HCT116 (cell line): ENCODE results near the gene SOWAHC.

Experiments
- SIN3A ChIP-seq: IDR thresholded peaks from 2 replicates; pipeline ENCODE4 v1.6.1; 2012; ENCODE audit warnings: low read depth
- TF ChIP-seq, protein P1 (sequence below), 3 experiments: fragments of 200-600 bp in 1 of 3; sonication (generic) in 1 of 3; IDR thresholded peaks in 2 of 3; conservative IDR thresholded peaks in 1 of 3; 2 replicates each; pipeline ENCODE4 v1.5.1; 2012 to 2017; ENCODE audit warnings: low read depth in 2 of 3, low read length in 2 of 3, antibody characterized with exemption in 1 of 3, borderline replicate concordance in 1 of 3, control low read depth in 1 of 3, mild to moderate bottlenecking in 1 of 3, mixed read lengths in 1 of 3, mixed run types in 1 of 3, moderate library complexity in 1 of 3; ENCODE audit not compliant: insufficient read depth in 1 of 3

DNA sequence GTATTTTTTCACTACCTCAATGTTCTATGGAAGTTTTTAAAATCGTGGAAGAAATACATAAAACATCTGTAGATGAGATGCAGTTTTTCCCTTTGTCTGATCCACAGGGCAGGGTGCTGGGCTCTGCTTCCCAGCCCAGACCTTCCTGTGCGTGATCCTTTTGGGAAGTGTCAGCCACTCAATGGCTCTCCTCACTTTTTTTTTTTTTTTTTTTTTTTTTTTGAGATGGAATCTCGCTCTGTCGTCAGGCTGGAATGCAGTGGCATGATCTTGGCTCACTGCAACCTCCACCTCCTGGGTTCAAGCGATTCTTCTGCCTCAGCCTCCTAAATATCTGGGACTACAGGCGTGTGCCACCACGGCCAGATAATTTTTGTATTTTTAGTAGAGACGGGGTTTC, 32.8 kb downstream of the SOWAHC start:
- no peak for TF ChIP-seq SIN3A
- TF ChIP-seq, protein P1, sequence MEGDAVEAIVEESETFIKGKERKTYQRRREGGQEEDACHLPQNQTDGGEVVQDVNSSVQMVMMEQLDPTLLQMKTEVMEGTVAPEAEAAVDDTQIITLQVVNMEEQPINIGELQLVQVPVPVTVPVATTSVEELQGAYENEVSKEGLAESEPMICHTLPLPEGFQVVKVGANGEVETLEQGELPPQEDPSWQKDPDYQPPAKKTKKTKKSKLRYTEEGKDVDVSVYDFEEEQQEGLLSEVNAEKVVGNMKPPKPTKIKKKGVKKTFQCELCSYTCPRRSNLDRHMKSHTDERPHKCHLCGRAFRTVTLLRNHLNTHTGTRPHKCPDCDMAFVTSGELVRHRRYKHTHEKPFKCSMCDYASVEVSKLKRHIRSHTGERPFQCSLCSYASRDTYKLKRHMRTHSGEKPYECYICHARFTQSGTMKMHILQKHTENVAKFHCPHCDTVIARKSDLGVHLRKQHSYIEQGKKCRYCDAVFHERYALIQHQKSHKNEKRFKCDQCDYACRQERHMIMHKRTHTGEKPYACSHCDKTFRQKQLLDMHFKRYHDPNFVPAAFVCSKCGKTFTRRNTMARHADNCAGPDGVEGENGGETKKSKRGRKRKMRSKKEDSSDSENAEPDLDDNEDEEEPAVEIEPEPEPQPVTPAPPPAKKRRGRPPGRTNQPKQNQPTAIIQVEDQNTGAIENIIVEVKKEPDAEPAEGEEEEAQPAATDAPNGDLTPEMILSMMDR (IDR thresholded peaks at IDR 0.05 in 2 of 3, conservative IDR thresholded peaks at IDR 0.05 in 1 of 3; ENCODE audit: borderline replicate concordance in 1 of 3, insufficient read depth in 1 of 3, low read depth in 2 of 3, low read length in 2 of 3): no peak
